Ureter (tissue), 1 donor: ENCODE data around the gene FAM25G. TPM values are rescaled to one million over a fixed set of nuclear protein-coding genes. Genes with fewer than 3 reads are reported as not detected.
"Not testable (repeated sequence)": the region's sequence is repeated elsewhere in the genome, so short reads cannot be mapped to it uniquely, and the experiment has no call there.

Experiments used
- DNase-seq: peaks from one replicate; pipeline ENCODE4 v3.0.0-alpha.2; 2020; ENCODE audit warnings: low spot score
- total RNA-seq: library from RNA; stranded (reverse); gene quantifications from one replicate; pipeline ENCODE4 v1.2.4, GENCODE V29; 2023
- donor health status: DM: yes; HTN: yes; CAD: no.

Gene FAM25G
- total RNA-seq, 1 donor from 2014 or later = not detected

DNA sequence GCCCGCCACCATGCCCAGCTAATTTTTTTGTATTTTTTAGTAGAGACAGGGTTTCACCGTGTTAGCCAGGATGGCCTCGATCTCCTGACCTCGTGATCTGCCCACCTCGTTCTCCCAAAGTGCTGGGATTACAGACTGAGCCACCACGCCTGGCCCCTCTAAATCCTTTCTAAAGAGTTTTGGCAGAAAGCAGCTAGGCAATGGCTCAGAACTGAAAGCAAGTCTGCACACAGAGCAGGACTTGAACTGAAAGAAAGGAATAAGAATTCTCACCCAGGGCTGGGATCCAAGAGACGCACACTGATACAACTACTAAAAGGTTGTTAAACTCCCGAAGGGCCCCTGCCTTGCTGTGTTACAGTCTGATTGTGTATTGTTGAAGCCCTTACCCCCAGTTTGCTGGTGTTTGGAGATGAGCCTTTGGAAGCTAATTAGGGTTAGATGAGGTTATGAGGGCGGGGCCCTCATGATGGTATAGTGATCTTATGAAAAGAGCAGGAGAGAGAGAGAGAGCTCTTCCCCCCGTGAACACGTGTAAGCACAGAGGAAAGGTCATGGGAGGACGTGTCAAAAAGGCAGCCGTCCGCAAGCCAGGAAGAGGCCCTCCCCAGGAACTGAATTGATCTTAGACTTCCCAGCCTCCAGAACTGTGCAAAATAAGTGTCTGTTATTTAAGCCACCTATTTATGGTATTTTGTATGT is 26.1 kb downstream of the FAM25G start:
- not testable (repeated sequence) for DNase-seq

DNA sequence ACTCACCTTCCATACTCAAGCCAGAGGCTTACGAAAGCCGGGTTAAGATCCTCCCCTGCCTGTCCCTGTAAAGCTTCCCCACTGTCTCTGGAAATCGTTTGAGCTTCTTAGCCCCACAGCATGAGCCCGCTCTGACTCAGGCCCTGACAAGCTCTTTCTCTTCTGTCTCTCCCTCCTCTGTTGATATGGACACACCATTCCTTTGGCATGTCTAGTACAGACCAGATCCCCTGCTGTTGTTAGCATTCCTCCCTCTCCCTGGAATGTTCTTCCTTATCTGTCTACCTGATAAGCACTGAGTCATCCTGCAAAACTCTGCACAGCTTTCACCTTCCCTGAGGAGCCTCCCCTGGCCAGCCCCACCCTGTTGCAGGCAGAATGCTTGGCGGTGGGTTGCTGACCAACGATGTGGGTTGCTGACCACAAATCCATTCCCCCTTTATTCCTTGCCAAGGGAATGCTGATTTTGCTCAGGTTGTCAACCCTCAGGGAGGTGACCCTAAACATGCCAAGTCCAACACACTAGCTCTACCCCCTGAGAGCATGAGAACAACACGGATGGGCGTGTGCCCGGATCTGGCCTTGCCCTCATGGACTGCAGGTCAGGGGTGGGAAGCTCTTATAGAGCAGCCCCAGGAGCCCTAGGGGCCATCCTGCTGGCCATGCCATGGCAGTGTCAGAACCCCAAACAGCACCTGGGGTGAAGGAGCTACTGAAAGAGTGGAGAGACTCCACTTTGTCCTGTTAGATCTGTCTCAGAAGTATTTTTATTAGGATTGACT is 28.7 kb downstream of the FAM25G start:
- not testable (repeated sequence) for DNase-seq

DNA sequence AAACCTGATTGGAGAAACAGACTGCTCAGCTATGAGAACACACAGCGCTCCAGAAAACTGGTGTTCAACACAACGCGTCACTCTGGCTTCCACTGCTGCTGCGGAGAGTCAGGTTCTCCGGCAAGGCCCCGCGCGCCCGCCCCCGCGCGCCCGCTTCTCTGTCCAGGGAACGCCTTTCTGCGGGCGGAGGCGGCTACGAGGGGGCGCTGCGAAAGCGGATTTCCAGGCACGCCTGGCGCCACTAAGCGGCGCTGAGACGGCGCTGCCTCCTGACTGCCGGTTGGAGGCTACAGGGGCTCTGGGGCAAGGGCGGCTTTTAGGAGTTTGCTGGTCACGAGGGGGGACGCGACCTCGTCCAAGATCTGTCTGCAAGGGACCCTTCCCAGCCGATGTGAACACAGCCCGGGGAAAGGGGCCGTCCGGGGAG is 30.2 kb downstream of the FAM25G start:
- not testable (repeated sequence) for DNase-seq

DNA sequence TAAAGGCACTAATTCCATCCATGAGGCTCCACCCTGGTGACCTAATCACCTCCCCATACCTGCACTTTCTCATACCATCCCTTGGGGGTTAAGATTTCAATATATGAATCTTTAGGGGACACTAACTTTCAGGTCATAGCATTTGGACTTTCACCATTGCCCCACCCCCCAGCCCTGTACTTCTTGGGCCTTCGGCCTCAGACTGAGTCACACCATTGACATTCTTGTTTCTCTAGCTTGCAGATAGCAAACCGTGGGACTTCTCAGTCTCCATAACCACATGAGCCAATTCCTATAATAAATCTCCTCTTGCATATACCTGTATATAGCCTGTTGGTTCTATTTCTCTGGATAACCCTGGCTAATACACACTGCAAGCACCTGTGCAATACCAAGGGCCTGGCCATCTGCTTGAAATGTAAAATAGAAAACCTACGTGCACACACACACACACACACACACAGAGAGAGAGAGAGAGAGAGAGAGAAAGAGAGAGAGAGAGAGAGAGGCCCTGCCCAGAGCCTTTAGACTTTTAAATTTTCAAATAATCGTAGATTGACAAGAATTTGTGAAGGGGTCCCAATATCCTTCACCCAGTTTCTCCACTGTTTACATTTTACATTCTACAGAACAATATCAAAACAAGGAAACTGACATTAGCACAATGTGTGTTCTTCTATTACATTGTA is 32.9 kb downstream of the FAM25G start:
- DNase-seq = no peak

DNA sequence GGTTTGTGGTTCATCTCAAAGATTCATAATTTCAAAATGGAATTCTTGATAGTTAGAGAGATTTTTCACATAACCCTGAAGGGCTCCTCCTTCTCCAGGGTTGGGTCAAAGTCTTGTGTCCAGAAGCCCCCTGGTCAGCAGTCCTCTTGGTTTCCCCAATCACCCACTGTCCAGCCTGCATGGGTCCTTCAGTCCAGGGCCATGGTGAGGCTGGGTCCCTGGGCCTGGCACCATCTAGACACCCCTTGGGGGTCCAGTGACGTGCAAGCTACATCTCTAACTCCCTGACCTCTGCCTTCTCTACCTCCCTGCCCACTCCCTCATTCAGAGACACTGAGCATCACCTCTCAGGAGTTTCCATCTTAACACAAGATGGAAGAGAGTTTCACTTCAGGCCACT is 33.7 kb downstream of the FAM25G start:
- no peak for DNase-seq

DNA sequence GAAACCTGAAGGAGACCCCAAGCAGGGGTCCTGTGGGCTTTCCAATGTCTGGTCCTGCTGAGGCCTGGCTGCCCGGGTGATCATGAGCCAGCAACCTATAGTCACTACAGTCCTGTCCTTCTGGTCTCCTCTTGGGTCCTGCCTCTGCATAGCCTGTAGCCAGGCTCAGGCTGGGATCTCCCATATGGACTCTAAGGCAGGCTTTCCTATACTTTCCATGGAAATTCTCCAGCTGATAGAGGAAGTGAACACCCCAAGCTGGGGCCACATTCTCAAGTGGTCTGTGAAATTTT is 34.0 kb downstream of the FAM25G start:
- DNase-seq = no peak

DNA sequence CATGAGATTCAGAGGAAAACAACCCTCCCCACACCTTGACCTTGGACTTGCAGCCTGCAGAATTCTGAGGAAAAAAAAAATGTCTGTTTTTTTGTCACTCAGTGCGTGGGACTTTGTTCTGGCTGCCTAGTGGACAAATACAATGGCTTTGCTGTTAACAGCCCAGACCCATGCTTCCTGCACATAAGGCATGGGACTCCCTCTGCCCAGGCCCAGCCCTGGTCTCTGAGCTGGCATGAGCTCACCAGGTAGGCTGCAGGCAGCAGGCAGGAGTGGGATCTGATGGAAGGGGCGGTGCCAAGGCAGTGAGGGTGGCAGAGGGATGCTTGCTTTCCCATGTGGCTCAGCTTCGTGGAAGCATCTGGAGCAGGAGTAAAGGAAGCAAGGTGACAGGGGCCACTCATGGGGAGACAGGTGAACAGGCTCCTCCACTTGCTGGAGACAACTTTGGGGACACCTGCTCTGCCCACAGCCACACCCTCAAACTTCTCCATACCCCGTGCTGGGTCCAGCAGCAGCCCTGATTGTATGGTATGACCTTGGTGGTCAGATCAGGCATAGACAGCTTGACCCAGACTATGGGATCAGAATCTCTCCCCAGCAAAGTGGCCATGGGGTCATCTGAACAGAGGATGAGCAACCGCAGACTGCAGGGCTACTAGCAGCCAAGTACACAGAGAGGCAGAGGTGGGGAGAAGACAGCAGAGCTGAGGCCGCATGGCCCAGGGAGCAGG is 34.5 kb downstream of the FAM25G start:
- no peak for DNase-seq

DNA sequence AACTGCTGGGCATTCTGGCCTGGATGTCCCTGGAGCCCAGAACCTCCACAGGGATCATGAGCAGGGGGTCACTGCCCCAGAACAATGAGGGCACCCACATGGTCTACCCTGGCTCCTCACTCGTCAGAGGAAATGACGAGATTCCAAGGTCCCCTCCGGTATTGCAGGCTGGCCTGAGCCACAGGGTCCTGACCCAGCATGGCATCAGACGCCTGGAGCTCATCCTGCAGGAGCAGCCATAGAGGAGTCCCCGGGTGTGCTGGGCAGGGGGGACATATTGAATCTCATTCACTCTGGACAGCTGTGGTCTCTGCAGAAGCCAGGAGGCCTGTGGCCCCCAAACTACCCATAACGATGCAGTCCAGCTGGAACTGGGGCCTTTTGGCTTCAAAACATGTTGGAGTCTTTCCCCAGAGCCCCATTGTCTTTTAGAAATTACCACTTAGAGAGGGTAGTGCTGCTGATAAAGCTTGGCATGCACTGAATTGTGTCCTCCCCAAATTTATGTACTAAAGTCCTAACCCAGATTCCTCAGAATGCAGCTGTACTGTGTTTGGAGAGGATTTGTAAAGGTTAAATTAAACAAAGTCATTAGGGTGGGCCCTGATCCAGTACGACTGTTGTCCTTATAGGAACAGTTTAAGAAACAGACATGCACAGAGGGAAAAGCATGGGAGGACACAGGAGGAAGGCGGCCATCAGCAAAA is 35.3 kb downstream of the FAM25G start:
- no peak for DNase-seq

DNA sequence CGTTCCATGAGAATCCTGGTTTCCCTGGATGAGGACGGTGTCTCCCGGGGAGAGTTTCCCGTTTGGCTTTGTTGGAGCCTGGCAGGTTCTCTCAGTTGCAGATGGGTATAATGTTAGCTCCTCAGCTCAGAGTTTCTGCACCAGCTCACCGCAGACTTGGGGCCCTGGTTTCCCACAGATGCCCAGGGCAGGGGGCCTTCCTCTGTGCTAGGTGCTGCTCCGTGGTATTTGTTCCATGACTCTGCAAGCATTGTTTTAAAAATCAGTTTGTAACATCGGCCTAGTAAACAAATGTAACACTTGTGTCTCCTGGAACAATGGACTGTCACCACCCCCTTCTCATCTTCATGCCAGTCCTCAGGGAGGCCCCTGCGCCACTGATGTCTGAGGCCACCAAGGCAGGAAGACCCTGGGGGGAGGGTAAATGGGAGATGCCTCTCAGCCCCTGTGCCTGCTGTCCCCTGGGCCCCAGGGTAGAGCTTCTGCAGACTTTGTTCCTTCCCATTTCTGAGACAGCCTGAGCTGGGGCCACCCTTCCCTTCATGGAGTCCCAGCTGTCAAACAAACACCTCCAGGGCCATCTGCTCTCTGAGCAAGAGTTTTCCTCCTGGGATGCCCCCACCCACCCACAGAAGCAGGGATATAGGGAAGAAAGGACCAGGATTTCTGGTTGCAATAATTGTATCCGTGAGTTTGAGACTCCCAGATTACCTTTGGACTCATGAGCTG is 36.0 kb downstream of the FAM25G start:
- DNase-seq = not testable (repeated sequence)

DNA sequence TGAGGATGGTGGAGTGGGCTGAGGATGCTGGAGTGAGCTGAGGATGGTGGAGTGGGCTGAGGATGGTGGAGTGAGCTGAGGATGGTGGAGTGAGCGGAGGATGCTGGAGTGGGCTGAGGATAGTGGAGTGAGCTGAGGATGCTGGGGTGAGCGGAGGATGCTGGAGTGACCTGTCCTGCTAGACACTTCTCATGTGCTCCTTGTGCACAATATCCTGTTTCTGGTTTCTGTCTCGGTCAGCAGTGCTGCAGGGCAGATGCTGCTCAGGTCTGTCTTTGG is 36.8 kb downstream of the FAM25G start:
- DNase-seq = no peak

DNA sequence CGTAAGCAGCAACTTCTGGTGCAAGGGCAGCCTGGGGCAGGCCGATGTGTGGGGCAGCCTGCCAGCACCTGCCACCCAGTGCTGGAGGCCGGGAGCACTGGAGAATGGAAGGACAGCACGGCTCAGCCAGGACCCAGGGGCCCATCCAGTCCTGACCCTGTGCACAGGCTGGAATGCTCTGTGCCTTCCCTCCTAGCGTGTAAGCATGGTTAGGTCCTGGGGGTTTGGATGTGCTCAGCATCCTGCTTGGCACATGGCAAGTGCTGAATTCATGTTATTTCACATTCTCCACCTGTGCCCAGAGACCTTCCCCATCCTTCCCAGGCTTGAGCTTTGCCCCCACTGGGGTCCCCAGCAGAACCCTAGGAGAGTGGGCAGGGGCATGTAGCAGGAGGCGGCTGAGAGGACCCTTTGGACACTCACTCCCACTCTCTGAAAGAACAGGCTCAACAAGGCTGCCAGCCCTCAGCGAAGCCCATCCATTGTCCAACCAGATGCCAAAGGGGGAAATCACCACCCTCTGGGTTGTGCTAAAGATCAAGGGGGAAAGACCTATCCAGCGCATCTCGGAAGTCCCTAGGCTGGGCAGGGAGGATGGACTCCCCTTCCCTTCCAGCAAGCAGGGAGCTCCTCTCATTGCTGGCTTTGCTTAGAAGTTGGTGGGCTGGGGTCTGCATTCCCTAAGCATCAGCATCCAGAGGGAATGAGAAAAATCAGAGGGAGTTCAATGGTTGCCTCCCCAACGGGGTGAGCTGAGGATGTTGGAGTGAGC is 37.3 kb downstream of the FAM25G start:
- DNase-seq = no peak

DNA sequence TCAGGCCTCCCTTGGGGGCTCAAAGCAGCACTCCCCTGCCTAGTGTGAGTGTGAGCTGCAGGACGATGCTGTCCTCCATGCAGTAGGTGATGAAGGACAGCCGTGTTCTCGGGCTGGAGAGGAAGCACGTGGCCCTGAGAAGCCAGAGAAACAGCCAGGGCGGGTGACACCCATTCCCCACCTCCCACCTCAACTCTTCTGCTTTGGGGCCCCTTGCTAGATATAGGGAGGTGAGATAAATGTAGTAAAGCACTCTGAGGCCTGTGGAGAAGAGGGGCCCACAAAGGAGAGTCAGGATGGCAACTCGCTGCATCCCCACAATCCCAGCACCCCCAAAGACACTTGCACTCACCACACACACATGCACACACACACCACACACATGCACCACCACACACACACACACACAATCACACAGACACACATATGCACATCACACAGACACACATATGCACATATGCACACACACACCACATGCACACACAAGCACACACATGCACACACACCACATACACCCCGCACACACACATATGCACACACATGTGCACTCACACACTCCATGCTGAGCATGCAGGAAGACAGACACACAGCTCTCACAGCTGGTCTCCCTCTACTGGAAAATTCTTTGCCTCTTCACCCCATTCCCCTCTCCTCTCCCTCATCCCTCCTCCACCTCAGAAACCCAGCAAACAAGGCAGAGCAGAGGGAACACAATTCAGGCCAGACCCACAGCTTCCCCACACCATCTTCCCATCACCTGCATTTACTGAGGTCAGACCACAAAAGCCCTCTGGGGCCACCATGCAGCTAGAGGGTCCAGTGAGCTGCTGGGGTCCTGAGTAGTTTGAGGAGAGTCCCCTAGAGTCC is 38.1 kb downstream of the FAM25G start:
- no peak for DNase-seq

DNA sequence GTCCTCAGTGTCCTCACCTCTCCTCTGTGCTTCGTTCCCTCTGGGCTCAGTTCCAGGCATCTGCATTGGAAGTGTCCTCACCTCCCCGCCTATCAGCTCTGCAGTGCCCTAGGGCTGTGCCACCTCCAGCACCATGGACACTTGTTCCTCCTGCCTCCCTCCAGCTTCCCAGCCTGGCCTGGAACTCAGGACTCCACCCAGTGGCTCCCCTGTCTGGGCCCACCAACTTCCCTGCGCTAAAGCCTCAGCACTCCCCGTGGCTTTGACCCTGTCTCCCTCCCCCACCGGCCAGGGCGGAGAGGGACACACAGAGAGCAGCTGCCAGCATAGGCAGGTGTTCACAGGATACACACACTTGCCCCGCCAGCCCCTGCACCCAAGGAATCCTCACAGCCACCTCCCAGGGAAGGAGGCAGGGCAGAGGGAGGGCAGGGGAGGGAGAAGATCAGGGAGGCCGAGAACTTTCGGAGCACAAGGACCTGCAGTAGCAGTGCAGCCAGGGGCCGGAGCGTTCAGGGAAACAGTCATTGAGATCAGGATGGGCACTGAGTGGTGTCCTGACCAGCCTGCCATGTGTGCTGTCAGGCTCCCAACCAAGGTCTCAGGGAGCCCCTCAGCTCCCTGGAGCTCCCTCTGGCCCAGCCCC is 38.9 kb downstream of the FAM25G start:
- DNase-seq = no peak

DNA sequence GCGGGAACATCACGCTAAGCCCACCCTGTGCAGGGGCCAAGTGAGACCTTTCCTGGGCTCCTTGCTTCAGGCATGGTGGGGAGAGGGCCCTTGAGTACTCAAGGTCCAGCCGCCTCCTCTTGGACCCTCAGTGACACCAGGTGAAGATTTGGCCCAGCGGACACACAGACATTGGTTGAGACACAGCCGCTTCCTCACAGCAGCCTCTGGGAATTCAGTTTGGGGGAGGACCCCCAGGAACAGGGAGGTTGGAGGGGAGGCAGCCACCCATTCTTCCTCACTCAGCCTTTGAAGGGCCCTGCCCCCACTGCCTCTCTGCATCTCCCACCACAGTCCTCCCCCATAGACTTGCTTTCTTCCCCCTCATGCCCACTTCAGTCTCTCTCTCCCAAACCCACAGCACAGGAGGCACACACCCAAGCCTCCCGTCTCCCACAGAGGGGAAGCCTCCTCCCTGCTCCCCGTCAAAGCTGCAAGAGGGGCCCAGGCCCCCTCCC is 39.5 kb downstream of the FAM25G start:
- DNase-seq = no peak

DNA sequence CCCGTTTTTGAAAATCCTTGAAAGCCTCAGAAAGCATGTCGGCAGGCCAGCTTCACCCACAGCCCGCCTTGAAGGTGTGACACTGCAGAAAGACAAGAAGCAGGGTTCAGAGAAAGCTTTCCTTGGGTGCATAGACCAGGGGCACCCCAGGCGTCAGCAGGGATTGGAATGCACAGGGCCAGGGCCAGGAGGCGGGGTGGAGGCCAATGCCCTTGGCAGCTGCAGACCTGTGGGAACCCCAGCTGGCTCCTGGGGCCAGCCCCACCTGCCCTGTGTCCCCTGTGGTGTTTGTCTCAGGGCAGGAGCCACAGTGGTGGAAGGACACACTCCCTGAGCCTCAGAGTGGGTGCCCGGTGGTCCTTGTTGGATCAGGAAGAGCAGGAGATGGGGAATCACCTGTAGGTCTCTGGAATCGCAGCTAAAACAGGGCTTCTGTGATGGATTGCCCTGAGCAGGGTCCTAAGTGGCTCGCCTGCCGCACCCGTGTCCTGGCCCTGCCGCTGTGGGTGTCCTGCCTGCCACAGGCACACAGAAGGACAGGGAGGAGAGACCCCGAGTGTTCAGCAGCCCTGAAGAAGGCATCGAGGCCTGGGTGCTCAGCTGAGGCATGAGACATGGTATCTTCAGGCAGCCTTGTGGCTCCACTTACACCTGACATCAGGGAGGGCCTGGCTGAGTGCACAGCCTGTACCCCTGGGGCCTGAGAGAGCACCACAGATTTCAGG is 40.1 kb downstream of the FAM25G start:
- DNase-seq = no peak

DNA sequence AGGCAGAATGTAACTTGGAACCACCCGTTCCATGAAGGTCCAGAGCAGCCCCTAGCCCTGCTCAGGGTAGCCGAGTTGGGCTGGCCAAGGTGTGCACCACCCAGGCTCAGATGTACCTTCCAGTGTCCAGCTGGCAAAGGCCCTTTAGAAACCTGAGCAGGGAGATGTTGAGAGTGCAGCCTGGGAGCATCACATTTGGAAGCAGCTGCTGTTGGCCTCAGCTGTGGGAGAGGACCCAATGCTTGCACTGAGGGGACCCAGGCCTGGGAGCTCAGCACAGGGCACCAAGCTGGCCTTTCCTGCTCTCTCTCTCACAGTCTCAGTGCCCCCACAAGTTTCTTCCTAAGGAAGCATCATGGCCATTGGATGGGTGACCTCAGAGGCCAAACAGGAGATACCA is 41.1 kb downstream of the FAM25G start:
- DNase-seq = no peak

DNA sequence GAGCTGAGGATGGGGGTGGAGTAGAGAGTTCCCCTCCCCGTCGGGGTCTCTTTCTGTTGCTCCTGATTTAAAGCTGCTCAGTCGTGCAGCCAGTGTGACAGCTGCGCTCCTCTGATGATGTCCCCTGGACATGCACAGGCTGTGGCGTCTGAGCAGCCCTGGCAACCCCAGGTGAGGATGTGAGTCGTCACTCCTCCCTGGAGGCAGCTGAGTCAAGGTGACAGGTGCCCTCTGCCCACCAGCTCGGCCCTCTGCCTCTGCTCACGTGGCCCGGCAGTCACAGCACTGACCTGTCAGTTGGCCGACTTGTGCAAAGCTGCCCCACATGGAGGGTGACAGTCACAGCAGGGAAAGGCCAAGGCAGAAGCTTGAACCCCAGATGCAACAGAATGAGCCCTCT is 41.5 kb downstream of the FAM25G start:
- DNase-seq = no peak
